DND-41 (cell line): ENCODE results near the gene FNDC11.

ENCODE experiments used
- ATAC-seq: fragments of 200-7000 bp; cut with Tn5 transposase; 3 replicates; pipeline ENCODE4 v1.9.1; 2021; ENCODE audit warnings: low read depth; ENCODE audit not compliant: insufficient read depth
- DNase-seq: peaks from one replicate; pipeline ENCODE4 v3.0.0-alpha.2; 2020
- H2AFZ ChIP-seq: 2 replicates; pipeline ENCODE4 v1.6.0; 2012; ENCODE audit warnings: low read depth, low read length
- H3K27ac ChIP-seq: 2 replicates; pipeline ENCODE4 v1.5.1; 2012; ENCODE audit warnings: low read length, inconsistent platforms
- H3K27me3 ChIP-seq: fragments of 200-600 bp; sonication (generic); 2 replicates; pipeline ENCODE4 v1.6.0; 2012; ENCODE audit warnings: low read length, mild to moderate bottlenecking, inconsistent platforms; ENCODE audit not compliant: insufficient read depth, poor library complexity
- H3K36me3 ChIP-seq: 2 replicates; pipeline ENCODE4 v1.5.1; 2012; ENCODE audit warnings: low read length, inconsistent platforms; ENCODE audit not compliant: insufficient read depth
- H3K4me1 ChIP-seq: 2 replicates; pipeline ENCODE4 v1.5.1; 2012; ENCODE audit warnings: mild to moderate bottlenecking, low read length; ENCODE audit not compliant: insufficient read depth
- H3K4me2 ChIP-seq: 2 replicates; pipeline ENCODE4 v1.6.0; 2012; ENCODE audit warnings: mild to moderate bottlenecking, moderate library complexity, low read length, inconsistent platforms; ENCODE audit not compliant: insufficient read depth
- H3K4me3 ChIP-seq, 2 experiments: fragments of 200-600 bp in 1 of 2; shearing (Covaris generic) in 1 of 2; 2 replicates each; pipeline ENCODE4 v1.5.1; 2012 to 2016; ENCODE audit warnings: inconsistent platforms in 2 of 2, low read length in 2 of 2, mild to moderate bottlenecking in 2 of 2, low read depth in 1 of 2, moderate library complexity in 1 of 2
- H3K79me2 ChIP-seq: 2 replicates; pipeline ENCODE4 v1.6.0; 2012; ENCODE audit warnings: low read length, inconsistent platforms; ENCODE audit not compliant: insufficient read depth
- H3K9ac ChIP-seq: 2 replicates; pipeline ENCODE4 v1.6.0; 2012; ENCODE audit warnings: low read depth, mild to moderate bottlenecking, inconsistent platforms, low read length, moderate library complexity
- H3K9me3 ChIP-seq: 2 replicates; pipeline ENCODE4 v1.5.1; 2012; ENCODE audit warnings: low read length, moderate library complexity, mild to moderate bottlenecking, inconsistent platforms; ENCODE audit not compliant: insufficient read depth, severe bottlenecking
- H4K20me1 ChIP-seq: 2 replicates; pipeline ENCODE4 v1.6.0; 2012; ENCODE audit warnings: low read length; ENCODE audit not compliant: insufficient read depth
- CTCF ChIP-seq: IDR thresholded peaks from 2 replicates; pipeline ENCODE4 v1.5.1; 2012; ENCODE audit warnings: borderline replicate concordance, low read length, moderate library complexity, mild to moderate bottlenecking; ENCODE audit not compliant: poor library complexity, severe bottlenecking; ENCODE audit errors: extremely low read depth
- EZH2 ChIP-seq: IDR thresholded peaks from 3 replicates; pipeline ENCODE4 v1.6.1; 2012; ENCODE audit warnings: borderline replicate concordance, low read depth, mild to moderate bottlenecking, moderate library complexity, low read length, inconsistent platforms; ENCODE audit not compliant: severe bottlenecking

The FNDC11 gene

GRCh38 chr20:63565699-63566335, 11.9 kb downstream of the FNDC11 start:
- Histone ChIP-seq H3K9ac (no peak overlapping the region), H3K4me3 (no peak overlapping the region), H3K4me2 (no peak overlapping the region), H4K20me1 (peaks cover 31% of the 10 kb centered on the region), H3K4me1 (peaks cover 12% of the 10 kb centered on the region), H3K9me3 (no peaks in the 10 kb centered on the region), H3K27me3 (peaks cover 13% of the 10 kb centered on the region), H3K36me3 (no peaks in the 10 kb centered on the region), H3K27ac (no peak overlapping the region), H3K79me2 (no peaks in the 10 kb centered on the region), H2AFZ (no peak overlapping the region)
- no peak for TF ChIP-seq EZH2
- no peak for TF ChIP-seq CTCF
- DNase-seq (no peak), ATAC-seq (no peak)

GRCh38 chr20:63566395-63567135, 12.6 kb downstream of the FNDC11 start:
- Histone ChIP-seq H3K9me3 (no peaks in the 10 kb centered on the region), H3K36me3 (no peaks in the 10 kb centered on the region), H3K4me1 (peaks cover 12% of the 10 kb centered on the region), H3K9ac (no peak overlapping the region), H3K4me2 (no peak overlapping the region), H3K4me3 (no peak overlapping the region), H3K79me2 (no peaks in the 10 kb centered on the region), H3K27ac (no peak overlapping the region), H4K20me1 (peaks cover 34% of the 10 kb centered on the region), H2AFZ (no peak overlapping the region), H3K27me3 (peaks cover 13% of the 10 kb centered on the region)
- no peak for TF ChIP-seq CTCF
- ATAC-seq (no peak), DNase-seq (no peak)

GRCh38 chr20:63567136-63567385, 13.1 kb downstream of the FNDC11 start:
- peaks cover 13% of the 10 kb centered on the region for H3K27me3 ChIP-seq

More at GRCh38 chr20:63567136-63567385, 13.1 kb downstream of the FNDC11 start:
- DNase-seq: no peak
- H3K9ac ChIP-seq: no peak overlapping the region
- no peaks in the 10 kb centered on the region for H3K79me2 ChIP-seq
- H3K4me3 ChIP-seq: no peak overlapping the region
- H3K4me1 ChIP-seq: peaks cover 12% of the 10 kb centered on the region
- no peak overlapping the region for H3K27ac ChIP-seq
- H3K9me3 ChIP-seq: no peaks in the 10 kb centered on the region
- ATAC-seq: no peak
- H3K36me3 ChIP-seq: no peaks in the 10 kb centered on the region
- peaks cover 34% of the 10 kb centered on the region for H4K20me1 ChIP-seq
- TF ChIP-seq EZH2 (no peak), CTCF (no peak)
- H3K4me2 ChIP-seq: no peak overlapping the region
- H2AFZ ChIP-seq: no peak overlapping the region
